ENCODE measurements around the gene CAPN12. TPM values are rescaled to one million over a fixed set of nuclear protein-coding genes. Genes with fewer than 3 reads are reported as not detected.

The CAPN12 gene
- polyA plus RNA-seq, 2 of the 4 experiments (the other 2 are of a cell fraction), result 10.0 to 11.7 TPM

DNA sequence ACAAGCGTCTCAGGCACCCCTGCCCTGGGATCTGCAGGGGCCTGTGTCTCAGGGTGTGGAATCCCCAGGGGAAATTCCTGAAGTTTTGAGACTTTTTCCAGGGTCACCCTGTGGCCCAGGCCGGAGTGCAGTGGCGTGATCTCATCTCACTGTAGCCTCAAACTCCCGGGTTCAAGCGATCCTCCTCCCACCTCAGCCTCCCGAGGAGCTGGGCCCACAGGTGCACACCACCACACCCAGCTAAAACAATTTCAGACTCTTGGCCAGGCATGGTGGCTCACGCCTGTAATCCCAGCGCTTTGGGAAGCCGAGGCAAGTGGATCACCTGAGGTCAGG lies 4.0 kb downstream of the CAPN12 start:
- H3K4me2 ChIP-seq, result no peak overlapping the region
- TF ChIP-seq JUN (IDR thresholded peaks at IDR 0.05) (0 out of 5 replicates have a peak, but pooled peaks of 1 of the 2 experiments have one; percentile 14), KDM5A (IDR thresholded peaks at IDR 0.05) (no peak)
- DNase-seq (ENCODE audit: low read depth in 1 of 2, low spot score in 1 of 2), result no peak
- no peak overlapping the region for H3K27ac ChIP-seq
- POLR2A ChIA-PET, result no interaction called here
- peaks cover 19% of the 10 kb centered on the region for H3K4me1 ChIP-seq
- 92% methylated on average over 9 of the region's 9 CpGs for WGBS (ENCODE audit: missing lambda C conversion rate)
- ATAC-seq, result no peak
- no peak overlapping the region for H3K4me3 ChIP-seq
- CTCF ChIA-PET, result interaction anchor here (0.7 to 3.1 kb wide), 5 partner anchors 10 to 147 kb away, joined by 3 to 12 read pairs (median 3); no protein-coding TSS in a partner anchor
- no peaks in the 10 kb centered on the region for H3K9me3 ChIP-seq
- no peak for FAIRE-seq

DNA sequence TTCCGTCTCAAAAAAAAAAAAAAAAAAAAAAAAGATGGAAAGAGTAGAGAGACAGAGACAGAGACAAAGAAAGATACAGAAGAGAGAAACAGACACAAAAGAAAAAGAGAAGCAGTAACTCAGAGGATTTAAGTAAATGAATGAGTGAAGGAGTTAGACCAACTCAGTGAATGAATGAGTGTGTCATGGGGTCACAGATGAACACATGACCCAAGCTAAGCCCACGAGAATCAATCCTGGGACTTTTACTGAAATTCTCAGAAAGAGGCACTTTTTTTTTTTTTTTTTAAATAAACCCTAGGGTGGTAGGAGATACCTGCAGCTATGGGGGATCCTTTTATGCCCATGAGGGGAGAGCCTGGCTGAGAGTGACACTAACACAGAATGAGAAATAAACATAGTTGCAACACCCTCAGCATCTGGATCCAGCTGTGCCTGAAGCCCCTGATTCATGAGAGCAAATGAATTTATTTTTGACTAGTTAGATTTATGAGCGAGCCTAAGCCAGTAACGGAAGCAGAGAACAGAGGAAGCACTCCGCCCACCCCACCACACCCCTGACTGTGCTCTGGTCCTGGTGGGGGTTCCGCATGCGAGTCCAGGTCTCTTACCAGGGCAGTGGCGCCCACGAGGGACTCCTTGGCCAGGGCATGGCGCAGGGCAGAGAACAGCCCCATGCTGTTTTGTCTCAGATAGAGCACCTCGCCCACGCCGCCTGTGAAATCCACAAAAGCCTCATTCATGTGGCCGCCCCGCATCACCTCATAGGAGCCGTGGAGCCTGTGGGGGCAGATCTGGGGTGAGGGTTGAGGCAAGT lies 4.6 kb downstream of the CAPN12 start:
- DNase-seq (ENCODE audit: low read depth in 1 of 2, low spot score in 1 of 2), result peak in 1 of 2 experiments; percentile 29
- H3K9me3 ChIP-seq, result no peaks in the 10 kb centered on the region
- no peak for ATAC-seq
- no peak overlapping the region for H3K4me2 ChIP-seq
- CTCF ChIA-PET, result interaction anchor here (0.7 to 3.1 kb wide), 11 partner anchors 9 to 191 kb away, joined by 3 to 12 read pairs (median 3); partner anchors contain the start of genes MRPS12 and SARS2
- H3K4me3 ChIP-seq, result no peak overlapping the region
- TF ChIP-seq RAD21 (conservative IDR thresholded peaks at IDR 0.05 in 1 of 2, IDR thresholded peaks at IDR 0.05 in 1 of 2), result no peak
- TF ChIP-seq POLR2AphosphoS2 (conservative IDR thresholded peaks at IDR 0.05; ENCODE audit: low read length), result peak; percentile 72
- TF ChIP-seq RNF2 (IDR thresholded peaks at IDR 0.05; ENCODE audit: borderline replicate concordance, low read depth), result no peak
- TF ChIP-seq, protein P1, sequence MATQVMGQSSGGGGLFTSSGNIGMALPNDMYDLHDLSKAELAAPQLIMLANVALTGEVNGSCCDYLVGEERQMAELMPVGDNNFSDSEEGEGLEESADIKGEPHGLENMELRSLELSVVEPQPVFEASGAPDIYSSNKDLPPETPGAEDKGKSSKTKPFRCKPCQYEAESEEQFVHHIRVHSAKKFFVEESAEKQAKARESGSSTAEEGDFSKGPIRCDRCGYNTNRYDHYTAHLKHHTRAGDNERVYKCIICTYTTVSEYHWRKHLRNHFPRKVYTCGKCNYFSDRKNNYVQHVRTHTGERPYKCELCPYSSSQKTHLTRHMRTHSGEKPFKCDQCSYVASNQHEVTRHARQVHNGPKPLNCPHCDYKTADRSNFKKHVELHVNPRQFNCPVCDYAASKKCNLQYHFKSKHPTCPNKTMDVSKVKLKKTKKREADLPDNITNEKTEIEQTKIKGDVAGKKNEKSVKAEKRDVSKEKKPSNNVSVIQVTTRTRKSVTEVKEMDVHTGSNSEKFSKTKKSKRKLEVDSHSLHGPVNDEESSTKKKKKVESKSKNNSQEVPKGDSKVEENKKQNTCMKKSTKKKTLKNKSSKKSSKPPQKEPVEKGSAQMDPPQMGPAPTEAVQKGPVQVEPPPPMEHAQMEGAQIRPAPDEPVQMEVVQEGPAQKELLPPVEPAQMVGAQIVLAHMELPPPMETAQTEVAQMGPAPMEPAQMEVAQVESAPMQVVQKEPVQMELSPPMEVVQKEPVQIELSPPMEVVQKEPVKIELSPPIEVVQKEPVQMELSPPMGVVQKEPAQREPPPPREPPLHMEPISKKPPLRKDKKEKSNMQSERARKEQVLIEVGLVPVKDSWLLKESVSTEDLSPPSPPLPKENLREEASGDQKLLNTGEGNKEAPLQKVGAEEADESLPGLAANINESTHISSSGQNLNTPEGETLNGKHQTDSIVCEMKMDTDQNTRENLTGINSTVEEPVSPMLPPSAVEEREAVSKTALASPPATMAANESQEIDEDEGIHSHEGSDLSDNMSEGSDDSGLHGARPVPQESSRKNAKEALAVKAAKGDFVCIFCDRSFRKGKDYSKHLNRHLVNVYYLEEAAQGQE (IDR thresholded peaks at IDR 0.05), result no peak
- TF ChIP-seq, protein P2, sequence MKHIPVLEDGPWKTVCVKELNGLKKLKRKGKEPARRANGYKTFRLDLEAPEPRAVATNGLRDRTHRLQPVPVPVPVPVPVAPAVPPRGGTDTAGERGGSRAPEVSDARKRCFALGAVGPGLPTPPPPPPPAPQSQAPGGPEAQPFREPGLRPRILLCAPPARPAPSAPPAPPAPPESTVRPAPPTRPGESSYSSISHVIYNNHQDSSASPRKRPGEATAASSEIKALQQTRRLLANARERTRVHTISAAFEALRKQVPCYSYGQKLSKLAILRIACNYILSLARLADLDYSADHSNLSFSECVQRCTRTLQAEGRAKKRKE (CRISPR knock-in tag; IDR thresholded peaks at IDR 0.05; ENCODE audit: low read depth), result no peak
- no peak for TF ChIP-seq FOSL2 (IDR thresholded peaks at IDR 0.05)
- TF ChIP-seq FOSL2 (CRISPR knock-in tag; IDR thresholded peaks at IDR 0.05), result no peak
- 87% methylated on average over 16 of the region's 16 CpGs for WGBS (ENCODE audit: missing lambda C conversion rate)
- H3K27ac ChIP-seq, result no peak overlapping the region; a peak in 1 of 6 replicates
- peaks cover 24% of the 10 kb centered on the region for H3K4me1 ChIP-seq
- POLR2A ChIA-PET, result no interaction called here
- peak; percentile 59 for FAIRE-seq

DNA sequence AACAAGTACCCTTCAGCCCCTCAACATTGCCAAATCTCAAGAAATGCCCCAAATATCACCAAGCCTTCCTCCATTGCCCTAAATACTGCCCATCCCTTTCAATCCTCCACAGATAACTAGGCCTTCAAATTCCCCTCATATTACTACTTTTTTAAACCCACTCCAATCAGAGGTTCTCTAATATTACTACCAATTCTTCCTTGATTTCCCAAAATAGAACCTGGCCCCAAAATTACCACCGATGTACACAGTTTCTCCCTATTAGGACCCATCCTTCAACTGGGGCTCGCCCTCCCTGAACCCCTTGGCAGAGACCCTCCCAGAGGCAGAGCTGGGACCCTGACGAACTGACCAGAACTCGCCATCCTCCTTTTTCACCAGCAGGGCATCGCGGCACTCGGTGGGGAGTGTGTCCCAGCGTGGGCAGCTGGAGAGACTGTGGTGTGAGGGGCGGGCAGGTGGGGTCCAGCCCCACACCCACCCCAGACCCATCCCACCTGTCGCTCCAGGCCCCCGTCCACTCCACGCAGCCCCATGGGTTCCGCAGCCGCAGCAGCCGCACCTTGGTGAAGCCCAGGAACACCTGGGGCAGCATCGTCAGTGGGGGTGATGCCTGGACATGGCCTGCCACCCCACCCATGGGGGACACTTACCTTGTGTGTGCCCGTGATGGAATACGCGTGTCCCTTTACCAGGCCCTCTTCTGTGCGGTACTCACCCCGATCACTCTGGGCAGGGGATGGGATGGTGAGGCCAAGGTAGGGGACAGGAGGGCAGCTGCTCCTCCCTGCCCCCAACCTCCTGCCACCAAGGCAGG lies 6.1 kb downstream of the CAPN12 start:
- ATAC-seq, result no peak
- Histone ChIP-seq H3K27ac (no peak overlapping the region), H3K4me1 (peaks cover 36% of the 10 kb centered on the region), H3K4me2 (no peak overlapping the region), H3K9me3 (no peaks in the 10 kb centered on the region), H3K4me3 (no peak overlapping the region)
- ChIA-PET POLR2A (no interaction called here), CTCF (interaction anchor here (0.6 to 2.8 kb wide), 18 partner anchors 8 to 335 kb away, joined by 3 to 7 read pairs (median 4); partner anchors contain the start of genes FAM98C, FBXO17, MRPS12 and SARS2)
- DNase-seq (ENCODE audit: low read depth in 1 of 2, low spot score in 1 of 2), result no peak
- TF ChIP-seq ZC3H11A (IDR thresholded peaks at IDR 0.05) (no peak), MAZ (IDR thresholded peaks at IDR 0.05; ENCODE audit: borderline replicate concordance, low read depth, low read length) (peak; percentile 53; the same call in 1 of the 2 replicates), POLR2AphosphoS2 (conservative IDR thresholded peaks at IDR 0.05; ENCODE audit: low read length) (peak; percentile 54; the same call in 1 of the 2 replicates)
- WGBS (ENCODE audit: missing lambda C conversion rate), result 94% methylated on average over 21 of the region's 21 CpGs
- FAIRE-seq, result no peak
